ENCODE results near the gene MYH2. TPM values are rescaled to one million over a fixed set of nuclear protein-coding genes. Genes with fewer than 3 reads are reported as not detected.
A peak's percentile ranks its signal among the peaks of the same experiment; 100 is the strongest.

The MYH2 gene
- total RNA-seq, 4 donors from 2014 or later = not detected

GRCh38 chr17:10579270-10579669 lies 29.8 kb upstream of the MYH2 start:
- H3K4me3 ChIP-seq = no peak overlapping the region
- 23% methylated on average over 2 of the region's 2 CpGs for WGBS
- H3K4me1 ChIP-seq = no peaks in the 10 kb centered on the region
- H3K27ac ChIP-seq = no peak overlapping the region
- TF ChIP-seq CTCF (IDR thresholded peaks at IDR 0.05) (no peak), EP300 (IDR thresholded peaks at IDR 0.05) (no peak), POLR2AphosphoS5 (IDR thresholded peaks at IDR 0.05) (no peak), POLR2A (IDR thresholded peaks at IDR 0.05) (no peak)
- no peak for DNase-seq (ENCODE audit: low spot score in 2 of 2)
- H3K9me3 ChIP-seq = no peaks in the 10 kb centered on the region
- H3K27me3 ChIP-seq = peaks cover 7% of the 10 kb centered on the region
- H3K36me3 ChIP-seq = no peaks in the 10 kb centered on the region

- peaks cover 4% of the 10 kb centered on the region for H3K27me3 ChIP-seq
- WGBS = 71% methylated on average over 5 of the region's 5 CpGs
- no peak for DNase-seq (ENCODE audit: low spot score in 2 of 2)
Observed at GRCh38 chr17:10574324-10574723, 24.9 kb upstream of the MYH2 start.

GRCh38 chr17:10563991-10564660 lies 14.7 kb upstream of the MYH2 start:
- TF ChIP-seq POLR2A (IDR thresholded peaks at IDR 0.05) (no peak), CTCF (IDR thresholded peaks at IDR 0.05) (no peak), POLR2AphosphoS5 (IDR thresholded peaks at IDR 0.05) (no peak), EP300 (IDR thresholded peaks at IDR 0.05) (no peak)
- Histone ChIP-seq H3K27me3 (peaks cover 8% of the 10 kb centered on the region), H3K4me3 (no peak overlapping the region), H3K36me3 (no peaks in the 10 kb centered on the region), H3K9me3 (no peaks in the 10 kb centered on the region), H3K27ac (no peak overlapping the region), H3K4me1 (no peaks in the 10 kb centered on the region)
- 79% methylated on average over 2 of the region's 2 CpGs for WGBS
- no peak for DNase-seq (ENCODE audit: low spot score in 2 of 2)

More at GRCh38 chr17:10574324-10574723, 24.9 kb upstream of the MYH2 start:
- no peaks in the 10 kb centered on the region for H3K4me1 ChIP-seq
- no peaks in the 10 kb centered on the region for H3K36me3 ChIP-seq
- no peaks in the 10 kb centered on the region for H3K9me3 ChIP-seq
- no peak overlapping the region for H3K27ac ChIP-seq
- TF ChIP-seq CTCF (IDR thresholded peaks at IDR 0.05) (no peak), EP300 (IDR thresholded peaks at IDR 0.05) (no peak), POLR2A (IDR thresholded peaks at IDR 0.05) (no peak), POLR2AphosphoS5 (IDR thresholded peaks at IDR 0.05) (no peak)
- H3K4me3 ChIP-seq = no peak overlapping the region

- H3K4me3 ChIP-seq = no peak overlapping the region
- no peaks in the 10 kb centered on the region for H3K4me1 ChIP-seq
- H3K27ac ChIP-seq = no peak overlapping the region
- 80% methylated on average over 6 of the region's 6 CpGs for WGBS
- H3K27me3 ChIP-seq = no peaks in the 10 kb centered on the region
- no peaks in the 10 kb centered on the region for H3K36me3 ChIP-seq
- DNase-seq (ENCODE audit: low spot score in 2 of 2) = no peak
- no peak for TF ChIP-seq POLR2AphosphoS5 (IDR thresholded peaks at IDR 0.05)
- TF ChIP-seq EP300 (IDR thresholded peaks at IDR 0.05) = no peak
- no peak for TF ChIP-seq POLR2A (IDR thresholded peaks at IDR 0.05)
- no peak for TF ChIP-seq CTCF (IDR thresholded peaks at IDR 0.05)
- H3K9me3 ChIP-seq = no peaks in the 10 kb centered on the region
Observed at GRCh38 chr17:10558049-10558448, 8.6 kb upstream of the MYH2 start.

- Histone ChIP-seq H3K27ac (peak overlapping the region; percentile 22), H3K4me1 (no peaks in the 10 kb centered on the region), H3K9me3 (no peaks in the 10 kb centered on the region), H3K4me3 (no peak overlapping the region), H3K27me3 (no peaks in the 10 kb centered on the region), H3K36me3 (no peaks in the 10 kb centered on the region)
- 54% methylated on average over 1 of the region's 1 CpG for WGBS
- TF ChIP-seq POLR2A (IDR thresholded peaks at IDR 0.05) = no peak
- no peak for TF ChIP-seq POLR2AphosphoS5 (IDR thresholded peaks at IDR 0.05)
- TF ChIP-seq EP300 (IDR thresholded peaks at IDR 0.05) = no peak
- no peak for TF ChIP-seq CTCF (IDR thresholded peaks at IDR 0.05)
- no peak for DNase-seq (ENCODE audit: low spot score in 2 of 2)
Observed at GRCh38 chr17:10557422-10557821, 8.0 kb upstream of the MYH2 start.
